Measurements from ENCODE around the gene CORO1C. TPM values are rescaled to one million over a fixed set of nuclear protein-coding genes. Genes with fewer than 3 reads are reported as not detected.
"Not testable (repeated sequence)": the region's sequence is repeated elsewhere in the genome, so short reads cannot be mapped to it uniquely, and the experiment has no call there.

The CORO1C gene
- total RNA-seq, 2 donors from 2014 or later = 35.6 to 38.3 TPM

DNA sequence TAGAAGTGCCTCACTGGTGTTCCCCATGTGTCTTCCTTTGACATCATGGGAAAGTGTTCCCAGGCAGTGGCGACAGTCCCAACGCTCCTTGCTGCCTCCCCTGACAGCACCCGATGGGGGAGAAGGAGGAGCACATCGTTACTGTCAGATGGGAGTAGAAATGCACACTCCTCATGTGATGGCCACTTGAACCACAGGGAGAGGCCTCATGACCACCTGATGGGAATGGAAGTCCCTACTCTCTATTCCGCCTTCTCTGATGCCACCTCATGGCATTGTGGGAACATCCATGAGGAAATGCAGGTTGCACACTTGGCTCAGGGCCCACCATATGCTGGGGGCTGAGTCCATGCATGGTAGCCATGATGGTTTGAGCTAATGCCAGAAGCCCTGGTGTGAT is 14.3 kb upstream of the CORO1C start:
- Mint-ChIP-seq H3K36me3 (ENCODE audit: insufficient read depth in 2 of 2) (no peaks in the 10 kb centered on the region), H3K9me3 (peaks cover 0 to 4% of the 10 kb centered on the region in 2 donors), H3K4me1 (ENCODE audit: low read depth) (no peaks in the 10 kb centered on the region), H3K27me3 (ENCODE audit: low read depth) (no peaks in the 10 kb centered on the region), H3K27ac (no peak overlapping the region), H3K4me3 (no peak overlapping the region)
- ATAC-seq (replicated peaks in 1 of 2) (no peak), DNase-seq (no peak)

GRCh38 chr12:108744021-108744897 is 12.9 kb upstream of the CORO1C start:
- DNase-seq = no peak
- no peaks in the 10 kb centered on the region for H3K27me3 Mint-ChIP-seq (ENCODE audit: low read depth)
- peaks cover 0 to 4% of the 10 kb centered on the region in 2 donors for H3K9me3 Mint-ChIP-seq
- no peaks in the 10 kb centered on the region for H3K4me1 Mint-ChIP-seq (ENCODE audit: low read depth)
- ATAC-seq (replicated peaks in 1 of 2) = no peak
- H3K4me3 Mint-ChIP-seq = no peak overlapping the region
- no peaks in the 10 kb centered on the region for H3K36me3 Mint-ChIP-seq (ENCODE audit: insufficient read depth in 2 of 2)
- H3K27ac Mint-ChIP-seq = no peak overlapping the region

- Mint-ChIP-seq H3K9me3 (no peaks in the 10 kb centered on the region), H3K27ac (no peak overlapping the region), H3K4me1 (ENCODE audit: low read depth) (peaks cover 12% of the 10 kb centered on the region), H3K4me3 (no peak overlapping the region), H3K27me3 (ENCODE audit: low read depth) (no peaks in the 10 kb centered on the region), H3K36me3 (ENCODE audit: insufficient read depth in 2 of 2) (no peaks in the 10 kb centered on the region)
- DNase-seq = no peak
- no peak for ATAC-seq (replicated peaks in 1 of 2)
Observed at GRCh38 chr12:108738170-108738569, 6.9 kb upstream of the CORO1C start.

- Mint-ChIP-seq H3K9me3 (no peaks in the 10 kb centered on the region), H3K4me1 (ENCODE audit: low read depth) (peaks cover 22% of the 10 kb centered on the region), H3K4me3 (no peak overlapping the region), H3K27ac (no peak overlapping the region), H3K36me3 (ENCODE audit: insufficient read depth in 2 of 2) (no peaks in the 10 kb centered on the region), H3K27me3 (ENCODE audit: low read depth) (no peaks in the 10 kb centered on the region)
- ATAC-seq (replicated peaks in 1 of 2) (no peak), DNase-seq (no peak)
Observed at GRCh38 chr12:108735855-108736254, 4.5 kb upstream of the CORO1C start.

GRCh38 chr12:108734200-108734906 is 3.0 kb upstream of the CORO1C start:
- H3K36me3 Mint-ChIP-seq (ENCODE audit: insufficient read depth in 2 of 2) = no peaks in the 10 kb centered on the region
- H3K4me3 Mint-ChIP-seq = peak overlapping the region in 1 of 2 donors; percentile 52
- ATAC-seq (replicated peaks in 1 of 2) = peak in 1 of 2 donors; percentile 6
- DNase-seq = peak; percentile 17 to 30
- H3K27me3 Mint-ChIP-seq (ENCODE audit: low read depth) = no peaks in the 10 kb centered on the region
- no peaks in the 10 kb centered on the region for H3K9me3 Mint-ChIP-seq
- H3K4me1 Mint-ChIP-seq (ENCODE audit: low read depth) = peaks cover 34% of the 10 kb centered on the region
- no peak overlapping the region for H3K27ac Mint-ChIP-seq

GRCh38 chr12:108733230-108733531 is 1.9 kb upstream of the CORO1C start:
- not testable (repeated sequence) for H3K27me3 Mint-ChIP-seq (ENCODE audit: low read depth); ATAC-seq (replicated peaks in 1 of 2); H3K36me3 Mint-ChIP-seq (ENCODE audit: insufficient read depth in 2 of 2); DNase-seq; H3K9me3 Mint-ChIP-seq; H3K4me3 Mint-ChIP-seq; H3K27ac Mint-ChIP-seq
- H3K4me1 Mint-ChIP-seq (ENCODE audit: low read depth) = peaks cover 46% of the 10 kb centered on the region

- Mint-ChIP-seq H3K4me3 (peak overlapping the region; percentile 95 to 96), H3K9me3 (no peaks in the 10 kb centered on the region), H3K27ac (peak overlapping the region; percentile 68), H3K27me3 (ENCODE audit: low read depth) (no peaks in the 10 kb centered on the region), H3K36me3 (ENCODE audit: insufficient read depth in 2 of 2) (no peaks in the 10 kb centered on the region), H3K4me1 (ENCODE audit: low read depth) (peaks cover 51% of the 10 kb centered on the region)
- no peak for DNase-seq
- no peak for ATAC-seq (replicated peaks in 1 of 2)
Observed at GRCh38 chr12:108732489-108733229, 1.3 kb upstream of the CORO1C start.

GRCh38 chr12:108731866-108732461 is 646 bp upstream of the CORO1C start:
- peaks cover 52% of the 10 kb centered on the region for H3K4me1 Mint-ChIP-seq (ENCODE audit: low read depth)
- no peaks in the 10 kb centered on the region for H3K36me3 Mint-ChIP-seq (ENCODE audit: insufficient read depth in 2 of 2)
- no peaks in the 10 kb centered on the region for H3K9me3 Mint-ChIP-seq
- DNase-seq = peak; percentile 97
- ATAC-seq (replicated peaks in 1 of 2) = peak; percentile 70 to 71
- no peaks in the 10 kb centered on the region for H3K27me3 Mint-ChIP-seq (ENCODE audit: low read depth)
- H3K4me3 Mint-ChIP-seq = peak overlapping the region; percentile 95 to 96
- H3K27ac Mint-ChIP-seq = peak overlapping the region; percentile 93

GRCh38 chr12:108730365-108731104 is 783 bp downstream of the CORO1C start:
- Mint-ChIP-seq H3K27me3 (ENCODE audit: low read depth) (no peaks in the 10 kb centered on the region), H3K36me3 (ENCODE audit: insufficient read depth in 2 of 2) (no peaks in the 10 kb centered on the region), H3K27ac (peak overlapping the region; percentile 51), H3K9me3 (no peaks in the 10 kb centered on the region), H3K4me1 (ENCODE audit: low read depth) (peaks cover 52% of the 10 kb centered on the region), H3K4me3 (peak overlapping the region; percentile 95)
- peak; percentile 49 to 50 for DNase-seq
- ATAC-seq (replicated peaks in 1 of 2) = peak; percentile 2 to 8

DNA sequence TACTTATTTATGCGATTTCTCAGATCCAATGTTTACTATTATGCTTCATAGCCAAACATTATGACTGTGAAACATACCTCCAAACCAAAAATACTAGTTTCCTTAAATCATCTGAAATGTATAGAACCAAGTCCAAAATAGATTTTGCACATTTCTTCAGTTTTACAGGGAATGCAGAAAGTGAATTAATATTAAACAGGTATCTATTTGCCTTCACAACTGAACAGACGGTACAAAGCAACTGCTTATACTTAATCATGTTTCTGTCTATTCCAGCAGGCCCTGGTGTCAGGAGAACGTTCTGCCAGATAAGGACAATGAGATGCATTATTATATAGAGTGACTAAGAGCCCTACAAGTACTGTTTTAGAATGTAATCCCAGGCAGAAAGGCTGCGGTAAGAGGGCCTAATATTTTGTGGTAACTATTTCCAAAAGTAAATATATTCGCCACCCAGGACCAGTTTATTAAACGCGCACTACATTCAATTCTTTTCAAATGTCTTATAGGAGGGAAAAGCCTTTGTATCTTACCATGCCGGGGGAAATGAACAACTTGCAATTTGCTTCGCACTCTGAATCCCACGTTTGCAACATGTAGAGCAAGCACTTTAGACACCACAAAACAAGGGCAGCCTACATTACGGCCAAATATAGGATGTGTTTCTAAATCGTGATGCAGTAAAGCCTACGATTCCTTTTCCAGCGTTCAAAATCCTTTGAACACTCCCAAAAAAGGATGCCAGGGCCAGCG is 1.5 kb downstream of the CORO1C start:
- H3K4me3 Mint-ChIP-seq = peak overlapping the region; percentile 95

GRCh38 chr12:108728820-108729611 is 2.3 kb downstream of the CORO1C start:
- Mint-ChIP-seq H3K36me3 (ENCODE audit: insufficient read depth in 2 of 2) (no peaks in the 10 kb centered on the region), H3K4me1 (ENCODE audit: low read depth) (peaks cover 59% of the 10 kb centered on the region), H3K27ac (no peak overlapping the region), H3K27me3 (ENCODE audit: low read depth) (no peaks in the 10 kb centered on the region), H3K9me3 (no peaks in the 10 kb centered on the region), H3K4me3 (peak overlapping the region in 1 of 2 donors; percentile 95)
- ATAC-seq (replicated peaks in 1 of 2) (no peak), DNase-seq (no peak)

More for the DNA sequence above, 1.5 kb downstream of the CORO1C start:
- ATAC-seq (replicated peaks in 1 of 2) = no peak
- DNase-seq = no peak
- Mint-ChIP-seq H3K27me3 (ENCODE audit: low read depth) (no peaks in the 10 kb centered on the region), H3K4me1 (ENCODE audit: low read depth) (peaks cover 58% of the 10 kb centered on the region), H3K27ac (peak overlapping the region; percentile 46), H3K9me3 (no peaks in the 10 kb centered on the region), H3K36me3 (ENCODE audit: insufficient read depth in 2 of 2) (no peaks in the 10 kb centered on the region)
